WTC11 (cell line): ENCODE results near the gene CHST13. TPM values are rescaled to one million over a fixed set of nuclear protein-coding genes. Genes with fewer than 3 reads are reported as not detected.

ENCODE experiments used
- ATAC-seq: fragments of 200-7000 bp; cut with Tn5 transposase; 2 replicates; pipeline ENCODE4 v1.10.0; 2021; ENCODE audit warnings: mild to moderate bottlenecking, moderate library complexity
- CTCF ChIA-PET: fragments of 300-600 bp; sonication (Branson Sonifier 250); formaldehyde crosslinking; loops from one replicate; lab custom pipeline; 2021; ENCODE audit warnings: antibody characterized with exemption; lab: Charles Lee
- POLR2A ChIA-PET: fragments of 350-600 bp; sonication (Branson Sonifier 250); formaldehyde crosslinking; loops from one replicate; lab custom pipeline; 2021; ENCODE audit warnings: antibody characterized with exemption; lab: Charles Lee
- DNase-seq: peaks from one replicate; pipeline ENCODE4 v3.0.0; 2021; ENCODE audit warnings: low spot score
- H3K27ac Mint-ChIP-seq: 2 replicates; pipeline ENCODE4 v1.8.0; 2021; ENCODE audit warnings: mixed read lengths
- H3K27me3 Mint-ChIP-seq: 2 replicates; pipeline ENCODE4 v1.8.0; 2021; ENCODE audit warnings: low read depth, mild to moderate bottlenecking, moderate library complexity, mixed read lengths
- H3K36me3 Mint-ChIP-seq: 2 replicates; pipeline ENCODE4 v1.8.0; 2021; ENCODE audit warnings: mixed read lengths
- H3K4me1 Mint-ChIP-seq: 2 replicates; pipeline ENCODE4 v1.8.0; 2022; ENCODE audit warnings: mixed read lengths
- H3K4me3 Mint-ChIP-seq: 2 replicates; pipeline ENCODE4 v1.8.0; 2021; ENCODE audit warnings: mild to moderate bottlenecking, moderate library complexity, mixed read lengths
- H3K9me3 Mint-ChIP-seq: 2 replicates; pipeline ENCODE4 v1.8.0; 2021; ENCODE audit warnings: mixed read lengths
- GTF2I ChIP-seq: fragments of 250-450 bp; sonication (Bioruptor Pico); conservative IDR thresholded peaks from 2 replicates; pipeline ENCODE4 v1.4.0; 2021; ENCODE audit warnings: mild to moderate bottlenecking
- IRF2 ChIP-seq: sonication (generic); formaldehyde crosslinking; IDR thresholded peaks from 2 replicates; pipeline ENCODE4 v1.8.0; 2022; ENCODE audit warnings: low read depth, missing genetic modification reagents, borderline replicate concordance
- NFATC4 ChIP-seq: fragments of 250-450 bp; sonication (Bioruptor Pico); IDR thresholded peaks from 2 replicates; pipeline ENCODE4 v1.9.0; 2021; ENCODE audit warnings: mild to moderate bottlenecking
- NR2C2 ChIP-seq: sonication (generic); formaldehyde crosslinking; IDR thresholded peaks from 2 replicates; pipeline ENCODE4 v1.8.0; 2022; ENCODE audit warnings: mild to moderate bottlenecking, missing genetic modification reagents
- NR3C1 ChIP-seq: sonication (generic); formaldehyde crosslinking; conservative IDR thresholded peaks from 2 replicates; pipeline ENCODE4 v1.8.1; 2023; ENCODE audit warnings: low read depth, mild to moderate bottlenecking, missing genetic modification reagents
- PRRX2 ChIP-seq: fragments of 250-450 bp; sonication (Bioruptor Pico); IDR thresholded peaks from 2 replicates; pipeline ENCODE4 v1.8.0; 2021; ENCODE audit warnings: mild to moderate bottlenecking
- RELA ChIP-seq: sonication (generic); formaldehyde crosslinking; IDR thresholded peaks from 2 replicates; pipeline ENCODE4 v1.8.1; 2022; ENCODE audit warnings: missing genetic modification reagents, mild to moderate bottlenecking, borderline replicate concordance
- SP1 ChIP-seq: sonication (generic); formaldehyde crosslinking; conservative IDR thresholded peaks from 2 replicates; pipeline ENCODE4 v1.8.1; 2022; ENCODE audit warnings: missing genetic modification reagents
- TEAD1 ChIP-seq: sonication (generic); formaldehyde crosslinking; IDR thresholded peaks from 2 replicates; pipeline ENCODE4 v1.8.0; 2022; ENCODE audit warnings: mild to moderate bottlenecking, missing genetic modification reagents
- TP53 ChIP-seq: sonication (generic); formaldehyde crosslinking; IDR thresholded peaks from 2 replicates; pipeline ENCODE4 v1.8.1; 2023; ENCODE audit warnings: mild to moderate bottlenecking, missing genetic modification reagents
- ZNF121 ChIP-seq: sonication (generic); formaldehyde crosslinking; IDR thresholded peaks from 2 replicates; pipeline ENCODE4 v1.8.0; 2023; ENCODE audit warnings: missing genetic modification reagents
- ZNF317 ChIP-seq: sonication (generic); formaldehyde crosslinking; IDR thresholded peaks from 2 replicates; pipeline ENCODE4 v1.8.1; 2023; ENCODE audit warnings: low read depth, mild to moderate bottlenecking, moderate library complexity, missing genetic modification reagents, borderline replicate concordance
- total RNA-seq: library from RNA; stranded (reverse); gene quantifications from 3 replicates; pipeline ENCODE4 v1.2.3, GENCODE V29; 2021
- TF ChIP-seq, protein P1 (sequence below): sonication (generic); formaldehyde crosslinking; IDR thresholded peaks from 2 replicates; pipeline ENCODE4 v1.8.0; 2022; ENCODE audit warnings: mild to moderate bottlenecking, missing genetic modification reagents
- TF ChIP-seq, protein P2 (sequence below): fragments of 250-450 bp; sonication (Bioruptor Pico); IDR thresholded peaks from 2 replicates; pipeline ENCODE4 v1.9.0; 2021; ENCODE audit warnings: mild to moderate bottlenecking, borderline replicate concordance
- TF ChIP-seq, protein P3 (sequence below): sonication (generic); formaldehyde crosslinking; IDR thresholded peaks from 2 replicates; pipeline ENCODE4 v1.8.1; 2023; ENCODE audit warnings: mild to moderate bottlenecking, moderate library complexity, missing genetic modification reagents
- TF ChIP-seq, protein P4 (sequence below): fragments of 250-450 bp; sonication (Bioruptor Pico); IDR thresholded peaks from 2 replicates; pipeline ENCODE4 v1.9.0; 2021; ENCODE audit warnings: mild to moderate bottlenecking
- TF ChIP-seq, protein P5 (sequence below): sonication (generic); formaldehyde crosslinking; IDR thresholded peaks from 2 replicates; pipeline ENCODE4 v1.8.1; 2022; ENCODE audit warnings: mild to moderate bottlenecking, missing genetic modification reagents, moderate library complexity, borderline replicate concordance
- TF ChIP-seq, protein P6 (sequence below): fragments of 250-450 bp; sonication (Bioruptor Pico); conservative IDR thresholded peaks from 2 replicates; pipeline ENCODE4 v1.9.0; 2021; ENCODE audit warnings: mild to moderate bottlenecking

Gene CHST13
- total RNA-seq, 1 experiment from 2014 or later: 4.1 TPM

DNA sequence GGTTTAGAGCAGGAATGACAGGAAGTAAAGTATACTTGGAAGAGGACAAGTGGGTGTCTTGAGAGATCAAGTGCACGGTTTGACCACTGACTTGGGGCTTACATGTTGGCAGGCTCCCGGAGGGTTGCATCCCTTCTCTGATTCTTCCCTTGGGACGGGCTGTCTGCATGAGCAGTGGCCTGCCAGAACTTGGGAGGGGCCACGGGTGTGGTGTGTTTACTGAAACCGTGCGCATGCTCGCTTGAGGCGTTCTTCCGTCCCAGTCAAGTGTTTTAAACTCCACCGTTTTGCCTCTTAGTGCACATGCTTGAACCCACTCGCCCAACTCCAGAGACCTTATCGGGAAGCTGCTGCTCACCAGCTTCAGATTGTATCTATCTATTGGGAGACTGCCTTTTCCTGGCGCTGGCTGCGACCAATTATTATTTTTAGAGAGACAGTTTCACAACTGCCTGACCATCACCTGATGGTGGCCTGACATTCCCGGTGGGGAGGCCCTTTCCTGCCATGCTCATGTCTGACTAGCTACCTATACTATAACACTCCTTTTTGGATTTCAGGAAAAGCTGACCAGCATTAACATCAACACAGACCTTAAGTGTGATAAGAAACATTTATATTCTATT, 49.6 kb downstream of the CHST13 start:
- no peaks in the 10 kb centered on the region for H3K36me3 Mint-ChIP-seq
- no peak overlapping the region for H3K27ac Mint-ChIP-seq
- ChIA-PET CTCF (no interaction called here), POLR2A (no interaction called here)
- H3K9me3 Mint-ChIP-seq: no peaks in the 10 kb centered on the region
- no peak for DNase-seq
- no peak for ATAC-seq
- no peaks in the 10 kb centered on the region for H3K4me1 Mint-ChIP-seq
- TF ChIP-seq TEAD1 (no peak), ZNF317 (no peak), ZNF121 (no peak), NR3C1 (no peak), TP53 (CRISPR knock-in tag) (no peak), PRRX2 (CRISPR knock-in tag) (no peak), NFATC4 (CRISPR knock-in tag) (no peak), NR2C2 (no peak), GTF2I (no peak)
- TF ChIP-seq, protein P1, sequence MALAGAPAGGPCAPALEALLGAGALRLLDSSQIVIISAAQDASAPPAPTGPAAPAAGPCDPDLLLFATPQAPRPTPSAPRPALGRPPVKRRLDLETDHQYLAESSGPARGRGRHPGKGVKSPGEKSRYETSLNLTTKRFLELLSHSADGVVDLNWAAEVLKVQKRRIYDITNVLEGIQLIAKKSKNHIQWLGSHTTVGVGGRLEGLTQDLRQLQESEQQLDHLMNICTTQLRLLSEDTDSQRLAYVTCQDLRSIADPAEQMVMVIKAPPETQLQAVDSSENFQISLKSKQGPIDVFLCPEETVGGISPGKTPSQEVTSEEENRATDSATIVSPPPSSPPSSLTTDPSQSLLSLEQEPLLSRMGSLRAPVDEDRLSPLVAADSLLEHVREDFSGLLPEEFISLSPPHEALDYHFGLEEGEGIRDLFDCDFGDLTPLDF: no peak
- TF ChIP-seq, protein P2, sequence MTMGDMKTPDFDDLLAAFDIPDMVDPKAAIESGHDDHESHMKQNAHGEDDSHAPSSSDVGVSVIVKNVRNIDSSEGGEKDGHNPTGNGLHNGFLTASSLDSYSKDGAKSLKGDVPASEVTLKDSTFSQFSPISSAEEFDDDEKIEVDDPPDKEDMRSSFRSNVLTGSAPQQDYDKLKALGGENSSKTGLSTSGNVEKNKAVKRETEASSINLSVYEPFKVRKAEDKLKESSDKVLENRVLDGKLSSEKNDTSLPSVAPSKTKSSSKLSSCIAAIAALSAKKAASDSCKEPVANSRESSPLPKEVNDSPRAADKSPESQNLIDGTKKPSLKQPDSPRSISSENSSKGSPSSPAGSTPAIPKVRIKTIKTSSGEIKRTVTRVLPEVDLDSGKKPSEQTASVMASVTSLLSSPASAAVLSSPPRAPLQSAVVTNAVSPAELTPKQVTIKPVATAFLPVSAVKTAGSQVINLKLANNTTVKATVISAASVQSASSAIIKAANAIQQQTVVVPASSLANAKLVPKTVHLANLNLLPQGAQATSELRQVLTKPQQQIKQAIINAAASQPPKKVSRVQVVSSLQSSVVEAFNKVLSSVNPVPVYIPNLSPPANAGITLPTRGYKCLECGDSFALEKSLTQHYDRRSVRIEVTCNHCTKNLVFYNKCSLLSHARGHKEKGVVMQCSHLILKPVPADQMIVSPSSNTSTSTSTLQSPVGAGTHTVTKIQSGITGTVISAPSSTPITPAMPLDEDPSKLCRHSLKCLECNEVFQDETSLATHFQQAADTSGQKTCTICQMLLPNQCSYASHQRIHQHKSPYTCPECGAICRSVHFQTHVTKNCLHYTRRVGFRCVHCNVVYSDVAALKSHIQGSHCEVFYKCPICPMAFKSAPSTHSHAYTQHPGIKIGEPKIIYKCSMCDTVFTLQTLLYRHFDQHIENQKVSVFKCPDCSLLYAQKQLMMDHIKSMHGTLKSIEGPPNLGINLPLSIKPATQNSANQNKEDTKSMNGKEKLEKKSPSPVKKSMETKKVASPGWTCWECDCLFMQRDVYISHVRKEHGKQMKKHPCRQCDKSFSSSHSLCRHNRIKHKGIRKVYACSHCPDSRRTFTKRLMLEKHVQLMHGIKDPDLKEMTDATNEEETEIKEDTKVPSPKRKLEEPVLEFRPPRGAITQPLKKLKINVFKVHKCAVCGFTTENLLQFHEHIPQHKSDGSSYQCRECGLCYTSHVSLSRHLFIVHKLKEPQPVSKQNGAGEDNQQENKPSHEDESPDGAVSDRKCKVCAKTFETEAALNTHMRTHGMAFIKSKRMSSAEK (CRISPR knock-in tag): no peak
- TF ChIP-seq, protein P3, sequence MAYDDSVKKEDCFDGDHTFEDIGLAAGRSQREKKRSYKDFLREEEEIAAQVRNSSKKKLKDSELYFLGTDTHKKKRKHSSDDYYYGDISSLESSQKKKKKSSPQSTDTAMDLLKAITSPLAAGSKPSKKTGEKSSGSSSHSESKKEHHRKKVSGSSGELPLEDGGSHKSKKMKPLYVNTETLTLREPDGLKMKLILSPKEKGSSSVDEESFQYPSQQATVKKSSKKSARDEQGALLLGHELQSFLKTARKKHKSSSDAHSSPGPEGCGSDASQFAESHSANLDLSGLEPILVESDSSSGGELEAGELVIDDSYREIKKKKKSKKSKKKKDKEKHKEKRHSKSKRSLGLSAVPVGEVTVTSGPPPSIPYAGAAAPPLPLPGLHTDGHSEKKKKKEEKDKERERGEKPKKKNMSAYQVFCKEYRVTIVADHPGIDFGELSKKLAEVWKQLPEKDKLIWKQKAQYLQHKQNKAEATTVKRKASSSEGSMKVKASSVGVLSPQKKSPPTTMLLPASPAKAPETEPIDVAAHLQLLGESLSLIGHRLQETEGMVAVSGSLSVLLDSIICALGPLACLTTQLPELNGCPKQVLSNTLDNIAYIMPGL: no peak
- TF ChIP-seq, protein P4, sequence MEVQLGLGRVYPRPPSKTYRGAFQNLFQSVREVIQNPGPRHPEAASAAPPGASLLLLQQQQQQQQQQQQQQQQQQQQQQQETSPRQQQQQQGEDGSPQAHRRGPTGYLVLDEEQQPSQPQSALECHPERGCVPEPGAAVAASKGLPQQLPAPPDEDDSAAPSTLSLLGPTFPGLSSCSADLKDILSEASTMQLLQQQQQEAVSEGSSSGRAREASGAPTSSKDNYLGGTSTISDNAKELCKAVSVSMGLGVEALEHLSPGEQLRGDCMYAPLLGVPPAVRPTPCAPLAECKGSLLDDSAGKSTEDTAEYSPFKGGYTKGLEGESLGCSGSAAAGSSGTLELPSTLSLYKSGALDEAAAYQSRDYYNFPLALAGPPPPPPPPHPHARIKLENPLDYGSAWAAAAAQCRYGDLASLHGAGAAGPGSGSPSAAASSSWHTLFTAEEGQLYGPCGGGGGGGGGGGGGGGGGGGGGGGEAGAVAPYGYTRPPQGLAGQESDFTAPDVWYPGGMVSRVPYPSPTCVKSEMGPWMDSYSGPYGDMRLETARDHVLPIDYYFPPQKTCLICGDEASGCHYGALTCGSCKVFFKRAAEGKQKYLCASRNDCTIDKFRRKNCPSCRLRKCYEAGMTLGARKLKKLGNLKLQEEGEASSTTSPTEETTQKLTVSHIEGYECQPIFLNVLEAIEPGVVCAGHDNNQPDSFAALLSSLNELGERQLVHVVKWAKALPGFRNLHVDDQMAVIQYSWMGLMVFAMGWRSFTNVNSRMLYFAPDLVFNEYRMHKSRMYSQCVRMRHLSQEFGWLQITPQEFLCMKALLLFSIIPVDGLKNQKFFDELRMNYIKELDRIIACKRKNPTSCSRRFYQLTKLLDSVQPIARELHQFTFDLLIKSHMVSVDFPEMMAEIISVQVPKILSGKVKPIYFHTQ (CRISPR knock-in tag): no peak
- TF ChIP-seq, protein P5, sequence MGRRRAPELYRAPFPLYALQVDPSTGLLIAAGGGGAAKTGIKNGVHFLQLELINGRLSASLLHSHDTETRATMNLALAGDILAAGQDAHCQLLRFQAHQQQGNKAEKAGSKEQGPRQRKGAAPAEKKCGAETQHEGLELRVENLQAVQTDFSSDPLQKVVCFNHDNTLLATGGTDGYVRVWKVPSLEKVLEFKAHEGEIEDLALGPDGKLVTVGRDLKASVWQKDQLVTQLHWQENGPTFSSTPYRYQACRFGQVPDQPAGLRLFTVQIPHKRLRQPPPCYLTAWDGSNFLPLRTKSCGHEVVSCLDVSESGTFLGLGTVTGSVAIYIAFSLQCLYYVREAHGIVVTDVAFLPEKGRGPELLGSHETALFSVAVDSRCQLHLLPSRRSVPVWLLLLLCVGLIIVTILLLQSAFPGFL (CRISPR knock-in tag): no peak
- H3K4me3 Mint-ChIP-seq: no peak overlapping the region
- no peaks in the 10 kb centered on the region; the same call in 1 of the 2 replicates for H3K27me3 Mint-ChIP-seq

DNA sequence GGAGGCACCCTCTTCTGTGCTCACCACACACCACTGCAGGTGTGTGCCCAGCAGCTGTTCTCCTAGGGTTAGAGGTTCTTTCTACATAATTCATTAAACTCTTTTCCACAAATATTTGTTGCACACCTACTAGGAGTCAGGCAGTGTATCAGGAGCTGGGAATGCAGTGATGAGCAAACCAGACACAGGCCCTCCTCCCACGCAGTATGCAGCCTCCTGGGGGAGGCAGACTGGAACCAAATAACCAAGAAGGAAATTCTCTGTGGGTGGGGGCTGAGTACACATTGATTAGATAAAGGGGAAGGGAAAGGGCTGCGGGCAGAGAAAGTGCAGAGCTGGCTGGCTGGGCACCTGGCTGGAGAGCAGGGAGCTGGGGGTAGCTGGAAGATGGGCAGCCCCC, 53.3 kb downstream of the CHST13 start:
- Mint-ChIP-seq H3K36me3 (no peaks in the 10 kb centered on the region), H3K27ac (no peak overlapping the region; the same call in 1 of the 2 replicates), H3K27me3 (no peaks in the 10 kb centered on the region; the same call in 1 of the 2 replicates), H3K4me3 (no peak overlapping the region), H3K9me3 (no peaks in the 10 kb centered on the region), H3K4me1 (no peaks in the 10 kb centered on the region)
- CTCF ChIA-PET: no interaction called here
- ATAC-seq: no peak
- POLR2A ChIA-PET: no interaction called here
- no peak for DNase-seq
- TF ChIP-seq, protein P6, sequence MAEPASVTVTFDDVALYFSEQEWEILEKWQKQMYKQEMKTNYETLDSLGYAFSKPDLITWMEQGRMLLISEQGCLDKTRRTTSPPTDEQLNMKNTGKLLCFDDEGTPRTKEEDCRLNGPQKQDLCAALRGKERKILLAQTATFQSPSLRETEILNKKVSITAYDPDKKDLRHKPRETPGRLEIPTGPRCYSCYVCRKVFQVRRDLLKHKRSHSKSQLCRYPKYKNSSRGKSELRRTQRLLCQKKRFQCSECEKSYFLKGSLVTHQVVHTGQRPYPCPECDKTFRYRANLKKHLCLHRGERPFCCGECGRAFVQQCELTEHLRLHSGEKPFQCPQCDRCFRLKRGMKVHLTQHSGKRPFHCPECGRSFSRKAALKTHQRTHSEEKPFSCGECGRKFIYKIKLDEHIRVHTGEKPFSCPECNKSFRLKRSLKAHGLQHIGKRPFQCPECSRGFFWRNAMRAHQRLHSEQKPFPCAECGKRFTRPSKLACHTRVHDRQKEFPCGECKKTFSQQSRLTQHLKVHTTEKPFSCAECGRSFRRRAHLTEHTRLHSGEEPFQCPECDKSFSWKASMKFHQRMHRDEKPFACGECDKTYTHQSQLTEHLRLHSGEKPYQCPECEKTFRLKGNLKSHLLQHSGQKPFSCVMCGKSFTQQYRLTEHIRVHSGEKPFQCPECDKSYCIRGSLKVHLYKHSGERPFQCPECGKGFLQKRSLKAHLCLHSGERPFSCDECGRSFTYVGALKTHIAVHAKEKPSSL (CRISPR knock-in tag): no peak
- TF ChIP-seq RELA (CRISPR knock-in tag) (no peak), SP1 (CRISPR knock-in tag) (no peak), IRF2 (CRISPR knock-in tag) (no peak), TP53 (CRISPR knock-in tag) (no peak)
